ENCODE measurements around the gene SIGLEC8. TPM values are rescaled to one million over a fixed set of nuclear protein-coding genes. Genes with fewer than 3 reads are reported as not detected.
A peak's percentile ranks its signal among the peaks of the same experiment; 100 is the strongest.

Gene SIGLEC8
- total and polyA plus RNA-seq, 9 of the 15 experiments (the other 6 are each of a cell fraction or from before 2014, with no cell fraction given) = 0.04 to 0.65 (median 0.39) TPM

DNA sequence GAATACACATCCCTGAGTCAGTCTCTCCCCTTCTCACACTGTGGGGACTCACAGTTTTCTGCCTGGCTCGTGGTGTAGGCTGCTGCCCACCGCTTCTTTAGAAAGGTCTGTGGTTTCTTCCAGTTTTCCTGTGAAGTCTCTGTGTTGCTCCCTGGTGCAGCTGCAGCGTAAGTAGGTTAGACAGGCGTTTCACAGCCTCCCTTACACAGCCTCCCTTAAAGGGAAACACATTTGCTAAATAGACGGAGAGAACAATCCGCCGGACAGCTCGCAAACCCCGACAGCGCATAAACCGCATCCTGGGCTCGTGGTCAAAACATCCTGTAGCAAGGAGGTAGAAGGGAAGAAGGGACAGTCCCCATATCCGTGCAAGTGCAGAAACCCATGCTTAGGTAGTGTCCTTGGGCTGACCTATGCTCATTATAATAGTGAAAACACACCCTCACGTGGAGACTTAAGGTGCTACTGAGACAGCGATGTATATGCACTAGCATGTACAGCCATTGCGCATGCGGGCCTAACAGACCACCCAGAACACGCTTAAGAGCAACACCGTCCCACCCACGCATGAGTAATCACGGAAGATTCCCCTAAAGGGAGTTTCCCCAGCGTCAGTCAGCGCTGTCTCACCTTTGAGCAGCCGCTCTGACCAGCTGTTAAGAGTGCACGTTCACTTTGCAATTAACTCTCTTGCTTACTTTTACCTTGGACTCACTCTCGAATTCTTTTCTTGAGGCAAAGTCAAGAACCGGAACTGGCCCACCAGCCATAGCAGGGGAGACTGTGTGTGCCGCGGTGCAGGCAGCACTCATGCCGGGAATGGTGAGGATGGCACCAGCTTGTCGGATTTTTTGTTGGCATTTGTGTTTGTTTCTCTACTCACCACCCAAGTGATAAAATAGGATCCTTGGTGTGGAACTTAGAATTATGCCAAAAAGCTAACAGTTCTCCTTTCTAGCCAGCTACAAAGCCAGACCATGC, 16.6 kb downstream of the SIGLEC8 start (continued):
- TF ChIP-seq ZNF830 (CRISPR knock-in tag; IDR thresholded peaks at IDR 0.05) (no peak), ZNF668 (CRISPR knock-in tag; IDR thresholded peaks at IDR 0.05) (no peak), KLF6 (CRISPR knock-in tag; IDR thresholded peaks at IDR 0.05; ENCODE audit: borderline replicate concordance) (no peak), RHOXF2B (CRISPR knock-in tag; conservative IDR thresholded peaks at IDR 0.05) (0 out of 2 replicates have a peak, but pooled peaks have one; percentile 45), ZNF41 (CRISPR knock-in tag; conservative IDR thresholded peaks at IDR 0.05) (0 out of 2 replicates have a peak, but pooled peaks have one; percentile 33), ERF (CRISPR knock-in tag; IDR thresholded peaks at IDR 0.05) (no peak), RBM34 (IDR thresholded peaks at IDR 0.05; ENCODE audit: borderline replicate concordance, insufficient read depth, low read length) (no peak), ARHGAP35 (IDR thresholded peaks at IDR 0.05; ENCODE audit: partially characterized antibody) (no peak), ELF2 (CRISPR knock-in tag; IDR thresholded peaks at IDR 0.05) (no peak), BHLHE40 (IDR thresholded peaks at IDR 0.05; ENCODE audit: low read length) (peak; percentile 73), ZBTB1 (CRISPR knock-in tag; IDR thresholded peaks at IDR 0.05; ENCODE audit: borderline replicate concordance, low read depth) (no peak), GATAD2B (IDR thresholded peaks at IDR 0.05; ENCODE audit: borderline replicate concordance) (no peak), SMAD3 (CRISPR knock-in tag; conservative IDR thresholded peaks at IDR 0.05) (no peak), TFAM (CRISPR knock-in tag; conservative IDR thresholded peaks at IDR 0.05) (no peak), ZBTB11 (CRISPR knock-in tag; IDR thresholded peaks at IDR 0.05) (0 out of 6 replicates have a peak, but pooled peaks of 1 of the 3 experiments have one; percentile 32)
- TF ChIP-seq, protein P1, sequence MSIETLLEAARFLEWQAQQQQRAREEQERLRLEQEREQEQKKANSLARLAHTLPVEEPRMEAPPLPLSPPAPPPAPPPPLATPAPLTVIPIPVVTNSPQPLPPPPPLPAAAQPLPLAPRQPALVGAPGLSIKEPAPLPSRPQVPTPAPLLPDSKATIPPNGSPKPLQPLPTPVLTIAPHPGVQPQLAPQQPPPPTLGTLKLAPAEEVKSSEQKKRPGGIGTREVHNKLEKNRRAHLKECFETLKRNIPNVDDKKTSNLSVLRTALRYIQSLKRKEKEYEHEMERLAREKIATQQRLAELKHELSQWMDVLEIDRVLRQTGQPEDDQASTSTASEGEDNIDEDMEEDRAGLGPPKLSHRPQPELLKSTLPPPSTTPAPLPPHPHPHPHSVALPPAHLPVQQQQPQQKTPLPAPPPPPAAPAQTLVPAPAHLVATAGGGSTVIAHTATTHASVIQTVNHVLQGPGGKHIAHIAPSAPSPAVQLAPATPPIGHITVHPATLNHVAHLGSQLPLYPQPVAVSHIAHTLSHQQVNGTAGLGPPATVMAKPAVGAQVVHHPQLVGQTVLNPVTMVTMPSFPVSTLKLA (conservative IDR thresholded peaks at IDR 0.05) = peak; percentile 67 to 82
- TF ChIP-seq, protein P2, sequence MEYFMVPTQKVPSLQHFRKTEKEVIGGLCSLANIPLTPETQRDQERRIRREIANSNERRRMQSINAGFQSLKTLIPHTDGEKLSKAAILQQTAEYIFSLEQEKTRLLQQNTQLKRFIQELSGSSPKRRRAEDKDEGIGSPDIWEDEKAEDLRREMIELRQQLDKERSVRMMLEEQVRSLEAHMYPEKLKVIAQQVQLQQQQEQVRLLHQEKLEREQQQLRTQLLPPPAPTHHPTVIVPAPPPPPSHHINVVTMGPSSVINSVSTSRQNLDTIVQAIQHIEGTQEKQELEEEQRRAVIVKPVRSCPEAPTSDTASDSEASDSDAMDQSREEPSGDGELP (CRISPR knock-in tag; IDR thresholded peaks at IDR 0.05; ENCODE audit: borderline replicate concordance) = peak; percentile 88

All from K562 (cell line).